ENCODE measurements around the gene RALBP1. TPM values are rescaled to one million over a fixed set of nuclear protein-coding genes. Genes with fewer than 3 reads are reported as not detected.
"Not testable (repeated sequence)": the region's sequence is repeated elsewhere in the genome, so short reads cannot be mapped to it uniquely, and the experiment has no call there.

RALBP1 gene
- total and polyA plus RNA-seq, 4 donors: 32.2 to 51.6 (median 34.6) TPM

DNA sequence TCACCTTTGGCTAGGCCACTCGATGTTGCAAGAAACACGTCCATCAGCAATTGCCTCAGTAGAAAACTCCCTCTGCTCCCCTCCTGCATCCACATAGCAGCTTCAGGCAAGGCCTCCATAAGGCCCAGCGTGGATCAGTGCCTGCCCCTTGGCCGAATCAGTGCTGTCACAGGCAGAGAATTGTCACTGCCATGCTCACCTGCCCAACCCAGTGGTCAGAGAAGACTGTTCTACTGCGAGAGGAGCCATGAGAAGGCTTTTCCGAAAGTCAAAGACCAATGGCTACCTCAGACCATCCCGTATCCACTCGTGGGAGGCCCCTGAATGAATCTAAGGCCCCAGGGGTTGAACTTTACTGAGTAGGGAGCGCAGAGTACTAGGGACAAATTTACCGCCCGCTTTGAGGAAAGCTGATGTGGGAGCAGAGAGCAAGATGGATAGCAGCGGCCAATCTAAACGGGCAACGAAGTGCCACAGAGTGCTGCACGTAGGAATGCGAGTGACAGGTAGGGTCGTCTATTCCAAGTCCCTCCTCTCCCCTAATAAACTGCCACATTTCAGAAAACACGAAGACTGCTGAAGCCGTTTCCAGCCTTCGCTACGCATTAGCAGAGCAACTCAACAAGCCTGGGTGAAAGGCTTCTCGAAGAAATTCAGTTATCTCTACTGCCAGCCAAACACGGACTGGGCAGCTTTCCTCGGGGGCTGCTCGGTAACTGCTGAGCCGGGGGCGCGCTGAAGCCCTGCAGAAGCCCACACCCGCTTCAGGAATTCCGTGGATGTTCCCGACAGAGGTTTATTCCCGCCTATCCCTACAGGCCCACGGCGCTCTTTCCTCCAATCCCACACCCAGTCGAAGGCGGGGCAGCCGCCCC, 968 bp upstream of the RALBP1 start:
- Histone ChIP-seq H3K4me1 (ENCODE audit: control insufficient read depth, insufficient read depth, low read length) (peaks cover 13% of the 10 kb centered on the region), H3K36me3 (ENCODE audit: control insufficient read depth, insufficient read depth, low read length) (peaks cover 11% of the 10 kb centered on the region), H3K27ac (ENCODE audit: low read depth, low read length) (peak overlapping the region; percentile 99), H3K4me3 (ENCODE audit: low read depth, low read length) (peak overlapping the region; percentile 99), H3K27me3 (ENCODE audit: control insufficient read depth, insufficient read depth, low read length) (no peaks in the 10 kb centered on the region), H3K9me3 (ENCODE audit: control insufficient read depth, insufficient read depth, low read length) (no peaks in the 10 kb centered on the region)
- 20% methylated on average over 33 of the region's 37 CpGs for WGBS (ENCODE audit: insufficient coverage)
- peak in 1 of 6 donors; percentile 1 for DNase-seq (ENCODE audit: low read depth in 4 of 6, low spot score in 6 of 6)

- H3K36me3 ChIP-seq (ENCODE audit: control insufficient read depth, insufficient read depth, low read length): peaks cover 11% of the 10 kb centered on the region
- peak overlapping the region; percentile 90 for H3K27ac ChIP-seq (ENCODE audit: low read depth, low read length)
- peak in 5 of 6 donors; percentile 12 to 70 (median 22) for DNase-seq (ENCODE audit: low read depth in 4 of 6, low spot score in 6 of 6)
- no peaks in the 10 kb centered on the region for H3K27me3 ChIP-seq (ENCODE audit: control insufficient read depth, insufficient read depth, low read length)
- 1% methylated on average over 54 of the region's 59 CpGs for WGBS (ENCODE audit: insufficient coverage)
- H3K4me3 ChIP-seq (ENCODE audit: low read depth, low read length): peak overlapping the region; percentile 99
- peaks cover 13% of the 10 kb centered on the region for H3K4me1 ChIP-seq (ENCODE audit: control insufficient read depth, insufficient read depth, low read length)
- H3K9me3 ChIP-seq (ENCODE audit: control insufficient read depth, insufficient read depth, low read length): no peaks in the 10 kb centered on the region
Measured at GRCh38 chr18:9475643-9476591, 604 bp downstream of the RALBP1 start.

DNA sequence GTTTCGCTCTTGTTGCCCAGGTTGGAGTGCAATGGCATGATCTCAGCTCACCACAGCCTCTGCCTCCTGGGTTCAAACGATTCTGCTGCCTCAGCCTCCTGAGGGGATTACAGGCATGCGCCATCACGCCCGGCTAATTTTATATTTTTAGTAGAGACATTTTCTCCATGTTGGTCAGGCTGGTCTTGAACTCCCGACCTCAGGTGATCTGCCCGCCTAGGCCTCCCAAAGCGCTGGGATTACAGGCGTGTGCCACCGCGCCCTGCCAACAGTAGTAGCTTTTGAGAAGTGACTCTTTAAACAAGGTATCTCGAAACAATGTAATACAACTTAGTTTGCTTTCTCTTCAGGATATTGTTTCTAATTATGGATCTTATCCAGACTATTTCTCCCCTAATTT, 1.6 kb downstream of the RALBP1 start:
- Histone ChIP-seq H3K4me1 (ENCODE audit: control insufficient read depth, insufficient read depth, low read length) (peaks cover 13% of the 10 kb centered on the region), H3K36me3 (ENCODE audit: control insufficient read depth, insufficient read depth, low read length) (peaks cover 14% of the 10 kb centered on the region), H3K4me3 (ENCODE audit: low read depth, low read length) (peak overlapping the region; percentile 99)
- H3K9me3 ChIP-seq (ENCODE audit: control insufficient read depth, insufficient read depth, low read length); H3K27me3 ChIP-seq (ENCODE audit: control insufficient read depth, insufficient read depth, low read length); DNase-seq (ENCODE audit: low read depth in 4 of 6, low spot score in 6 of 6); H3K27ac ChIP-seq (ENCODE audit: low read depth, low read length): not testable (repeated sequence)
- 71% methylated on average over 2 of the region's 12 CpGs for WGBS (ENCODE audit: insufficient coverage)

DNA sequence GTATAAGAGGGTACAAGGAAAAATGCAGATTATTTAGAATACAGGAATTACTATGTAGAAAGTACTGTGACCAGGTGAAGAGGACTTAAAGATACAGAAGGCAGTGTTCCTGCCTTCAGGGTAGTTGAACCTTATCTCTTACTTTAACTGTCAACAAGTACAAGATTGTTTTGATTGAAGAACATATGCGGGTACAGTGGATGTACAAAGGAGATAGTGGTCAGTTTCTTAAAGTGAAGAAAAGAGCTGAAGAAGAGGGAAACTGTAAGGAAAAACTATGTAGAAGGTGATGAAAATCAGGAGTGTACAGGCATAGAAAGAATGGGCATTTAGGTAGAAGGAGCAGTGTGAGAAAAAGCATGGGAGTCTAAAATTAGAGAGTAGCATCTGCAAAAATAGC, 2.2 kb downstream of the RALBP1 start:
- Histone ChIP-seq H3K4me1 (ENCODE audit: control insufficient read depth, insufficient read depth, low read length) (peaks cover 13% of the 10 kb centered on the region), H3K27me3 (ENCODE audit: control insufficient read depth, insufficient read depth, low read length) (no peaks in the 10 kb centered on the region), H3K9me3 (ENCODE audit: control insufficient read depth, insufficient read depth, low read length) (no peaks in the 10 kb centered on the region), H3K27ac (ENCODE audit: low read depth, low read length) (no peak overlapping the region), H3K4me3 (ENCODE audit: low read depth, low read length) (no peak overlapping the region), H3K36me3 (ENCODE audit: control insufficient read depth, insufficient read depth, low read length) (peaks cover 14% of the 10 kb centered on the region)
- no peak for DNase-seq (ENCODE audit: low read depth in 4 of 6, low spot score in 6 of 6)
- WGBS (ENCODE audit: insufficient coverage): 100% methylated on average over 1 of the region's 1 CpG

DNA sequence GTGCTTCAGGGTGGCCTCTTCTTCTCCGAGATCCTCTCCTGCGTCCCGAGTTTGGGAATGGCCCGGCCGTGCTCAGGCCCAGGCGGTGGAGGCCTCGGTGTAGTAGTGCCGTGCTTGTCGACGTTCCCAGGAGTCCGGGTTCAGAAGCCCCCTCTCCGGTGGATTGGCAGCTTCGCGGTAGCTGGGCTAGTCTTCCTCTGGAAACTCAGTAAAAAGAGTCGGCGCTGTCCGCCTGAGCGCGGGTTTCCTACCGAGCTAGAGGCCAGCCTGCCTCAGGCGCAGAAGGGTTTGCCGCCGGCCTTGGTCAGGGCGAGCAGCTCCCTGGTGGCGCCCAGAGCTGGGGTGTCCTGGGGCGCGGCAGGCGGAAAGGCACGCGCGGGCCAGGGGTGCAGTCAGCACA, 3.2 kb downstream of the RALBP1 start:
- 95% methylated on average over 29 of the region's 31 CpGs for WGBS (ENCODE audit: insufficient coverage)
- peaks cover 14% of the 10 kb centered on the region for H3K36me3 ChIP-seq (ENCODE audit: control insufficient read depth, insufficient read depth, low read length)
- no peak overlapping the region for H3K4me3 ChIP-seq (ENCODE audit: low read depth, low read length)
- no peak overlapping the region for H3K27ac ChIP-seq (ENCODE audit: low read depth, low read length)
- no peak for DNase-seq (ENCODE audit: low read depth in 4 of 6, low spot score in 6 of 6)
- no peaks in the 10 kb centered on the region for H3K27me3 ChIP-seq (ENCODE audit: control insufficient read depth, insufficient read depth, low read length)
- peaks cover 13% of the 10 kb centered on the region for H3K4me1 ChIP-seq (ENCODE audit: control insufficient read depth, insufficient read depth, low read length)
- H3K9me3 ChIP-seq (ENCODE audit: control insufficient read depth, insufficient read depth, low read length): no peaks in the 10 kb centered on the region

GRCh38 chr18:9482790-9483189, 7.5 kb downstream of the RALBP1 start:
- no peak for DNase-seq (ENCODE audit: low read depth in 4 of 6, low spot score in 6 of 6)
- WGBS (ENCODE audit: insufficient coverage): no CpG with 5 or more reads among the region's 1 CpG
- H3K4me1 ChIP-seq (ENCODE audit: control insufficient read depth, insufficient read depth, low read length): no peaks in the 10 kb centered on the region
- no peaks in the 10 kb centered on the region for H3K27me3 ChIP-seq (ENCODE audit: control insufficient read depth, insufficient read depth, low read length)
- no peaks in the 10 kb centered on the region for H3K9me3 ChIP-seq (ENCODE audit: control insufficient read depth, insufficient read depth, low read length)
- H3K36me3 ChIP-seq (ENCODE audit: control insufficient read depth, insufficient read depth, low read length): peaks cover 14% of the 10 kb centered on the region
- H3K4me3 ChIP-seq (ENCODE audit: low read depth, low read length): no peak overlapping the region
- no peak overlapping the region for H3K27ac ChIP-seq (ENCODE audit: low read depth, low read length)

- no peaks in the 10 kb centered on the region for H3K27me3 ChIP-seq (ENCODE audit: control insufficient read depth, insufficient read depth, low read length)
- no peaks in the 10 kb centered on the region for H3K9me3 ChIP-seq (ENCODE audit: control insufficient read depth, insufficient read depth, low read length)
- DNase-seq (ENCODE audit: low read depth in 4 of 6, low spot score in 6 of 6): no peak
- H3K4me3 ChIP-seq (ENCODE audit: low read depth, low read length): no peak overlapping the region
- H3K4me1 ChIP-seq (ENCODE audit: control insufficient read depth, insufficient read depth, low read length): no peaks in the 10 kb centered on the region
- 93% methylated on average over 7 of the region's 7 CpGs for WGBS (ENCODE audit: insufficient coverage)
- H3K27ac ChIP-seq (ENCODE audit: low read depth, low read length): no peak overlapping the region
- peaks cover 10% of the 10 kb centered on the region for H3K36me3 ChIP-seq (ENCODE audit: control insufficient read depth, insufficient read depth, low read length)
Measured at GRCh38 chr18:9483526-9483925, 8.2 kb downstream of the RALBP1 start.

DNA sequence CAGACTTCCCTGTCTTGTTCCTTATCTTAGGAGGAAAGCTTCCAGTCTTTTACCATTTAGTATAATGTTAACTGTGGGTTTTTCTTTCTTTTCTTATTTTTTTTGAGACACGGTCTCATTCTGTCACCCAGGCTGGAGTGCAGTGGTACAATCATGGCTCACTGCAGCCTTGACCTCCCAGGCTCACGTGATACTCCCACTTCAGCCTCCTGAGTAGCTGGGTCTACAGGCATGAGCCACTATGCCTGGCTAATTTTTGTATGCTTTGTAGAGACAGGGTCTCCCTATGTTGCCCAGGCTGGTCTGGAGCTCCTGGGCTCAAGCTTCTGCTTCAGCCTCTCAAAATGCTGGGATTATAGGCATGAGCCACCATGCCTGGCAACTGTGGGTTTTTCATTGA, 9.5 kb downstream of the RALBP1 start:
- DNase-seq (ENCODE audit: low read depth in 4 of 6, low spot score in 6 of 6); H3K4me3 ChIP-seq (ENCODE audit: low read depth, low read length): not testable (repeated sequence)
- 80% methylated on average over 1 of the region's 2 CpGs for WGBS (ENCODE audit: insufficient coverage)

GRCh38 chr18:9488538-9488937, 13.2 kb downstream of the RALBP1 start:
- Histone ChIP-seq H3K4me3 (ENCODE audit: low read depth, low read length) (no peak overlapping the region), H3K36me3 (ENCODE audit: control insufficient read depth, insufficient read depth, low read length) (no peaks in the 10 kb centered on the region)
- WGBS (ENCODE audit: insufficient coverage): no CpG with 5 or more reads among the region's 4 CpGs

More for the DNA sequence above, 9.5 kb downstream of the RALBP1 start:
- not testable (repeated sequence) for H3K27ac ChIP-seq (ENCODE audit: low read depth, low read length); H3K4me1 ChIP-seq (ENCODE audit: control insufficient read depth, insufficient read depth, low read length); H3K9me3 ChIP-seq (ENCODE audit: control insufficient read depth, insufficient read depth, low read length); H3K27me3 ChIP-seq (ENCODE audit: control insufficient read depth, insufficient read depth, low read length); H3K36me3 ChIP-seq (ENCODE audit: control insufficient read depth, insufficient read depth, low read length)

More at GRCh38 chr18:9488538-9488937, 13.2 kb downstream of the RALBP1 start:
- H3K27me3 ChIP-seq (ENCODE audit: control insufficient read depth, insufficient read depth, low read length): no peaks in the 10 kb centered on the region
- no peaks in the 10 kb centered on the region for H3K9me3 ChIP-seq (ENCODE audit: control insufficient read depth, insufficient read depth, low read length)
- H3K27ac ChIP-seq (ENCODE audit: low read depth, low read length): no peak overlapping the region
- H3K4me1 ChIP-seq (ENCODE audit: control insufficient read depth, insufficient read depth, low read length): no peaks in the 10 kb centered on the region
- no peak for DNase-seq (ENCODE audit: low read depth in 4 of 6, low spot score in 6 of 6)
